SK-N-SH (cell line): ENCODE data around the gene AUTS2.

ENCODE experiments used
- CHD2 ChIP-seq: fragments of 150-350 bp; IDR thresholded peaks from 2 replicates; pipeline ENCODE4 v1.6.1; 2018; ENCODE audit warnings: low read length; ENCODE audit not compliant: partially characterized antibody
- EP300 ChIP-seq, 2 experiments: IDR thresholded peaks; 2 replicates each; pipeline versions ENCODE4 v1.4.0 to v1.6.1; 2012; ENCODE audit warnings: borderline replicate concordance in 1 of 2, low read depth in 1 of 2, low read length in 1 of 2
- EZH2phosphoT487 ChIP-seq: fragments of 200-600 bp; sonication (generic); IDR thresholded peaks from 2 replicates; pipeline ENCODE4 v1.6.1; 2017; ENCODE audit warnings: low read depth, mixed run types, mild to moderate bottlenecking, antibody characterized with exemption, moderate library complexity, borderline replicate concordance
- FOXJ3 ChIP-seq: sonication (generic); formaldehyde crosslinking; IDR thresholded peaks from 2 replicates; pipeline ENCODE4 v1.5.1; 2020; ENCODE audit warnings: mild to moderate bottlenecking, missing genetic modification reagents
- GATA2 ChIP-seq: sonication (generic); formaldehyde crosslinking; IDR thresholded peaks from 2 replicates; pipeline ENCODE4 v1.5.0; 2020; ENCODE audit warnings: mild to moderate bottlenecking, missing genetic modification reagents
- NFIC ChIP-seq: IDR thresholded peaks from 2 replicates; pipeline ENCODE4 v1.4.0; 2012; ENCODE audit warnings: borderline replicate concordance
- NRF1 ChIP-seq: IDR thresholded peaks from 2 replicates; pipeline ENCODE4 v1.6.1; 2012; ENCODE audit warnings: low read depth, mild to moderate bottlenecking, low read length
- POLR2AphosphoS5 ChIP-seq: IDR thresholded peaks from 2 replicates; pipeline ENCODE4 v1.6.1; 2012; ENCODE audit warnings: low read depth, low read length
- TEAD4 ChIP-seq: IDR thresholded peaks from 2 replicates; pipeline ENCODE4 v1.4.0; 2012; ENCODE audit warnings: mild to moderate bottlenecking, borderline replicate concordance; ENCODE audit not compliant: insufficient read depth
- TF ChIP-seq, protein P1 (sequence below): fragments of 200-600 bp; sonication (generic); IDR thresholded peaks from 2 replicates; pipeline ENCODE4 v1.6.1; 2017; ENCODE audit warnings: antibody characterized with exemption, mild to moderate bottlenecking, moderate library complexity
- TF ChIP-seq, protein P2 (sequence below): IDR thresholded peaks from 2 replicates; pipeline ENCODE4 v1.6.1; 2012; ENCODE audit warnings: mild to moderate bottlenecking, low read depth, low read length, moderate library complexity
- TF ChIP-seq, protein P3 (sequence below): IDR thresholded peaks from 2 replicates; pipeline ENCODE4; 2012

DNA sequence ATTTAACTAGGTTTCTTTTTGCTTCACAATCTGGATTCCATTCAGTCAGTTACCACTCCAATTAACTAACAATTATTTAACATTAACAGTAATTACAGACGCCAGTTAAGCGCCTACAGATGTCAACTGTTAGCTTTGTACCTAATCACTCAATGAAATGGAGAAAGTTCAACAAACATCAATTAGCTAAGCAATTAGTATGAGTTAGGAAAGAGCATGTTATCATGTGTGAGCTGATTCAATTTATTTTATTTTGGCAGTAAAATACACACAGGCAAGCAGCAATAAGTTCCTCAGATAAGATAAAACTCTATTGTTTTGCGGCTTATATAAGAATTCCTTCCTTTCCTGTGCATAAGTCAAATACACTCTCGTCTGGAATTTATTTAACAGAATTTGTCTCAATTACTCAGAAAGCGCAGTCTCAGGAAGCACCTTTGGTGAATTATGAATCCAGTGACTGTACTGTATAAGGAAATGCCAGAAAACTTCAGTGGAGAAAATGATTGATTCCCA lies 1106.6 kb downstream of the AUTS2 start:
- TF ChIP-seq FOXJ3 (CRISPR knock-in tag) (no peak), EP300 (IDR thresholded peaks at IDR 0.05; ENCODE audit: borderline replicate concordance in 1 of 2, low read depth in 1 of 2, low read length in 1 of 2) (peak; percentile 46 to 76; a peak in 3 of 4 replicates), EZH2phosphoT487 (no peak), CHD2 (peak; percentile 15), NRF1 (no peak), NFIC (peak; percentile 33; the same call in 1 of the 2 replicates), TEAD4 (peak; percentile 57; the same call in 1 of the 2 replicates), POLR2AphosphoS5 (no peak), GATA2 (CRISPR knock-in tag) (peak; percentile 66)
- TF ChIP-seq, protein P1, sequence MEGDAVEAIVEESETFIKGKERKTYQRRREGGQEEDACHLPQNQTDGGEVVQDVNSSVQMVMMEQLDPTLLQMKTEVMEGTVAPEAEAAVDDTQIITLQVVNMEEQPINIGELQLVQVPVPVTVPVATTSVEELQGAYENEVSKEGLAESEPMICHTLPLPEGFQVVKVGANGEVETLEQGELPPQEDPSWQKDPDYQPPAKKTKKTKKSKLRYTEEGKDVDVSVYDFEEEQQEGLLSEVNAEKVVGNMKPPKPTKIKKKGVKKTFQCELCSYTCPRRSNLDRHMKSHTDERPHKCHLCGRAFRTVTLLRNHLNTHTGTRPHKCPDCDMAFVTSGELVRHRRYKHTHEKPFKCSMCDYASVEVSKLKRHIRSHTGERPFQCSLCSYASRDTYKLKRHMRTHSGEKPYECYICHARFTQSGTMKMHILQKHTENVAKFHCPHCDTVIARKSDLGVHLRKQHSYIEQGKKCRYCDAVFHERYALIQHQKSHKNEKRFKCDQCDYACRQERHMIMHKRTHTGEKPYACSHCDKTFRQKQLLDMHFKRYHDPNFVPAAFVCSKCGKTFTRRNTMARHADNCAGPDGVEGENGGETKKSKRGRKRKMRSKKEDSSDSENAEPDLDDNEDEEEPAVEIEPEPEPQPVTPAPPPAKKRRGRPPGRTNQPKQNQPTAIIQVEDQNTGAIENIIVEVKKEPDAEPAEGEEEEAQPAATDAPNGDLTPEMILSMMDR: no peak
- TF ChIP-seq, protein P2, sequence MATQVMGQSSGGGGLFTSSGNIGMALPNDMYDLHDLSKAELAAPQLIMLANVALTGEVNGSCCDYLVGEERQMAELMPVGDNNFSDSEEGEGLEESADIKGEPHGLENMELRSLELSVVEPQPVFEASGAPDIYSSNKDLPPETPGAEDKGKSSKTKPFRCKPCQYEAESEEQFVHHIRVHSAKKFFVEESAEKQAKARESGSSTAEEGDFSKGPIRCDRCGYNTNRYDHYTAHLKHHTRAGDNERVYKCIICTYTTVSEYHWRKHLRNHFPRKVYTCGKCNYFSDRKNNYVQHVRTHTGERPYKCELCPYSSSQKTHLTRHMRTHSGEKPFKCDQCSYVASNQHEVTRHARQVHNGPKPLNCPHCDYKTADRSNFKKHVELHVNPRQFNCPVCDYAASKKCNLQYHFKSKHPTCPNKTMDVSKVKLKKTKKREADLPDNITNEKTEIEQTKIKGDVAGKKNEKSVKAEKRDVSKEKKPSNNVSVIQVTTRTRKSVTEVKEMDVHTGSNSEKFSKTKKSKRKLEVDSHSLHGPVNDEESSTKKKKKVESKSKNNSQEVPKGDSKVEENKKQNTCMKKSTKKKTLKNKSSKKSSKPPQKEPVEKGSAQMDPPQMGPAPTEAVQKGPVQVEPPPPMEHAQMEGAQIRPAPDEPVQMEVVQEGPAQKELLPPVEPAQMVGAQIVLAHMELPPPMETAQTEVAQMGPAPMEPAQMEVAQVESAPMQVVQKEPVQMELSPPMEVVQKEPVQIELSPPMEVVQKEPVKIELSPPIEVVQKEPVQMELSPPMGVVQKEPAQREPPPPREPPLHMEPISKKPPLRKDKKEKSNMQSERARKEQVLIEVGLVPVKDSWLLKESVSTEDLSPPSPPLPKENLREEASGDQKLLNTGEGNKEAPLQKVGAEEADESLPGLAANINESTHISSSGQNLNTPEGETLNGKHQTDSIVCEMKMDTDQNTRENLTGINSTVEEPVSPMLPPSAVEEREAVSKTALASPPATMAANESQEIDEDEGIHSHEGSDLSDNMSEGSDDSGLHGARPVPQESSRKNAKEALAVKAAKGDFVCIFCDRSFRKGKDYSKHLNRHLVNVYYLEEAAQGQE: no peak
- TF ChIP-seq, protein P3, sequence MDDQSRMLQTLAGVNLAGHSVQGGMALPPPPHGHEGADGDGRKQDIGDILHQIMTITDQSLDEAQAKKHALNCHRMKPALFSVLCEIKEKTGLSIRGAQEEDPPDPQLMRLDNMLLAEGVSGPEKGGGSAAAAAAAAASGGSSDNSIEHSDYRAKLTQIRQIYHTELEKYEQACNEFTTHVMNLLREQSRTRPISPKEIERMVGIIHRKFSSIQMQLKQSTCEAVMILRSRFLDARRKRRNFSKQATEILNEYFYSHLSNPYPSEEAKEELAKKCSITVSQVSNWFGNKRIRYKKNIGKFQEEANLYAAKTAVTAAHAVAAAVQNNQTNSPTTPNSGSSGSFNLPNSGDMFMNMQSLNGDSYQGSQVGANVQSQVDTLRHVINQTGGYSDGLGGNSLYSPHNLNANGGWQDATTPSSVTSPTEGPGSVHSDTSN: peak; percentile 80
